Umbilical cord (tissue), 2 donors: ENCODE measurements around the gene OR5B21. TPM values are rescaled to one million over a fixed set of nuclear protein-coding genes. Genes with fewer than 3 reads are reported as not detected.

Experiments used
- DNase-seq: peaks from one replicate; pipeline ENCODE4 v3.0.0-alpha.2; 2015; ENCODE audit warnings: low spot score
- total RNA-seq: library from RNA; depleted of rRNA; stranded (reverse); fragments of >200 nt; gene quantifications from one replicate; pipeline ENCODE4 v1.2.3, GENCODE V29; 2014; ENCODE audit warnings: low replicate concordance; ENCODE audit not compliant: insufficient read depth

OR5B21 gene
- total RNA-seq, 1 donor from 2014 or later: not detected

GRCh38 chr11:58493676-58494075, 14.2 kb downstream of the OR5B21 start:
- DNase-seq: no peak

GRCh38 chr11:58490827-58491226, 17.1 kb downstream of the OR5B21 start:
- no peak for DNase-seq

- no peak for DNase-seq
These were observed 20.7 kb downstream of the OR5B21 start for GRCh38 chr11:58487170-58487569.

- no peak for DNase-seq
These were observed 21.9 kb downstream of the OR5B21 start for GRCh38 chr11:58485961-58486360.

GRCh38 chr11:58471892-58472291, 36.0 kb downstream of the OR5B21 start:
- DNase-seq: no peak

GRCh38 chr11:58466293-58466692, 41.6 kb downstream of the OR5B21 start:
- DNase-seq: no peak

GRCh38 chr11:58465690-58466089, 42.2 kb downstream of the OR5B21 start:
- DNase-seq: no peak

Other genes starting within 250 kb of the OR5B21 start
- not detected for gene OR10W1, start 239.8 kb downstream of the OR5B21 start, total RNA-seq
- 1.4 TPM for gene OR5B17, start 149.0 kb downstream of the OR5B21 start, total RNA-seq
- not detected for gene OR5B3, start 101.2 kb downstream of the OR5B21 start, total RNA-seq
- 3.9 TPM for gene OR5B2, start 80.0 kb downstream of the OR5B21 start, total RNA-seq
- gene OR5B12, start 65.9 kb downstream of the OR5B21 start, total RNA-seq: 1.4 TPM
- 5.3 TPM for gene LPXN, start 67.8 kb upstream of the OR5B21 start, total RNA-seq
- gene ZFP91, start 71.0 kb upstream of the OR5B21 start, total RNA-seq: 36.8 TPM
- 4.3 TPM for gene CNTF, start 114.6 kb upstream of the OR5B21 start, total RNA-seq
- 55.4 TPM for gene GLYAT, start 223.8 kb upstream of the OR5B21 start, total RNA-seq